ENCODE measurements around the gene ZNHIT3. TPM values are rescaled to one million over a fixed set of nuclear protein-coding genes. Genes with fewer than 3 reads are reported as not detected.

Gene ZNHIT3
- total RNA-seq, 2 experiments from 2014 or later, result 46.5 to 50.5 TPM

- CTCF ChIA-PET, result no interaction called here
- H3K36me3 Mint-ChIP-seq (ENCODE audit: low read depth), result peaks cover 42% of the 10 kb centered on the region
- POLR2A ChIA-PET, result interaction anchor here (1.0 kb wide), 1 partner anchor 28 kb away, joined by 3 read pairs; no protein-coding TSS in a partner anchor
- H3K9me3 Mint-ChIP-seq, result no peaks in the 10 kb centered on the region
- intact Hi-C loops (cut with micrococcal nuclease), result no loop called here
- H3K27me3 Mint-ChIP-seq, result no peaks in the 10 kb centered on the region
- H3K4me3 Mint-ChIP-seq, result no peak overlapping the region
- no peak for TF ChIP-seq CTCF (IDR thresholded peaks at IDR 0.05)
- no peak for ATAC-seq
- no peak for DNase-seq
- H3K27ac Mint-ChIP-seq, result peak overlapping the region; percentile 64
- H3K4me1 Mint-ChIP-seq (ENCODE audit: low read depth), result peaks cover 8% of the 10 kb centered on the region
Measured at GRCh38 chr17:36496018-36496789, 9.7 kb downstream of the ZNHIT3 start.

GRCh38 chr17:36498155-36498554 lies 11.7 kb downstream of the ZNHIT3 start:
- POLR2A ChIA-PET, result interaction anchor here (0.7 to 1.3 kb wide), 3 partner anchors 9 to 12 kb away, joined by 3 to 4 read pairs (median 3); no protein-coding TSS in a partner anchor
- Mint-ChIP-seq H3K27me3 (no peaks in the 10 kb centered on the region), H3K4me3 (no peak overlapping the region), H3K9me3 (no peaks in the 10 kb centered on the region), H3K4me1 (ENCODE audit: low read depth) (peaks cover under 1% of the 10 kb centered on the region), H3K27ac (peak overlapping the region; percentile 34), H3K36me3 (ENCODE audit: low read depth) (peaks cover 39% of the 10 kb centered on the region)
- ATAC-seq, result no peak
- no peak for TF ChIP-seq CTCF (IDR thresholded peaks at IDR 0.05)
- CTCF ChIA-PET, result interaction anchor here (0.6 kb wide), 1 partner anchor 45 kb away, joined by 3 read pairs; no protein-coding TSS in a partner anchor
- intact Hi-C loops (cut with micrococcal nuclease), result no loop called here
- no peak for DNase-seq

- Mint-ChIP-seq H3K27ac (peak overlapping the region; percentile 34), H3K36me3 (ENCODE audit: low read depth) (peaks cover 40% of the 10 kb centered on the region), H3K27me3 (no peaks in the 10 kb centered on the region), H3K4me3 (no peak overlapping the region), H3K4me1 (ENCODE audit: low read depth) (peaks cover 6% of the 10 kb centered on the region), H3K9me3 (no peaks in the 10 kb centered on the region)
- ChIA-PET POLR2A (interaction anchor here (0.7 kb wide), 1 partner anchor 10 kb away, joined by 3 read pairs; no protein-coding TSS in a partner anchor), CTCF (interaction anchor here (0.8 kb wide), 1 partner anchor 22 kb away, joined by 3 read pairs; no protein-coding TSS in a partner anchor)
- no peak for TF ChIP-seq CTCF (IDR thresholded peaks at IDR 0.05)
- DNase-seq, result no peak
- ATAC-seq, result no peak
- intact Hi-C loops (cut with micrococcal nuclease), result no loop called here
Measured at GRCh38 chr17:36498560-36499300, 12.2 kb downstream of the ZNHIT3 start.

- no peak overlapping the region for H3K27ac Mint-ChIP-seq
- intact Hi-C loops (cut with micrococcal nuclease), result no loop called here
- no peak for TF ChIP-seq CTCF (IDR thresholded peaks at IDR 0.05)
- no peaks in the 10 kb centered on the region for H3K27me3 Mint-ChIP-seq
- H3K4me1 Mint-ChIP-seq (ENCODE audit: low read depth), result peaks cover 6% of the 10 kb centered on the region
- H3K9me3 Mint-ChIP-seq, result no peaks in the 10 kb centered on the region
- peaks cover 38% of the 10 kb centered on the region for H3K36me3 Mint-ChIP-seq (ENCODE audit: low read depth)
- no peak overlapping the region for H3K4me3 Mint-ChIP-seq
- no peak for ATAC-seq
- CTCF ChIA-PET, result interaction anchor here (0.7 to 1.8 kb wide), 2 partner anchors 18 to 101 kb away, joined by 3 to 6 read pairs; partner anchors contain the start of gene MRM1
- POLR2A ChIA-PET, result interaction anchor here (0.7 to 1.5 kb wide), 7 partner anchors 11 to 34 kb away, joined by 3 to 4 read pairs (median 3); partner anchors contain the start of genes MYO19 and PIGW
- DNase-seq, result no peak
Measured at GRCh38 chr17:36500745-36501225, 14.3 kb downstream of the ZNHIT3 start.
